Progenitor cell of endocrine pancreas (in vitro differentiated cells): ENCODE results near the gene HGF. TPM values are rescaled to one million over a fixed set of nuclear protein-coding genes. Genes with fewer than 3 reads are reported as not detected.

Experiments
- DNase-seq: peaks from one replicate; pipeline ENCODE4 v3.0.0; 2021; ENCODE audit warnings: low spot score; ENCODE audit not compliant: unreplicated experiment
- H3K27ac Mint-ChIP-seq: 2 replicates; pipeline ENCODE4 v1.8.0; 2021; ENCODE audit warnings: mild to moderate bottlenecking, moderate library complexity, mixed read lengths
- H3K27me3 Mint-ChIP-seq: 2 replicates; pipeline ENCODE4 v1.8.0; 2021; ENCODE audit warnings: mixed read lengths
- H3K36me3 Mint-ChIP-seq: 2 replicates; pipeline ENCODE4 v1.8.0; 2022; ENCODE audit warnings: mixed read lengths; ENCODE audit not compliant: insufficient read depth
- H3K4me1 Mint-ChIP-seq: 2 replicates; pipeline ENCODE4 v1.8.0; 2021; ENCODE audit warnings: low read depth, mixed read lengths
- H3K4me3 Mint-ChIP-seq: 2 replicates; pipeline ENCODE4 v1.8.0; 2021; ENCODE audit warnings: low read depth, mild to moderate bottlenecking, moderate library complexity, mixed read lengths
- H3K9me3 Mint-ChIP-seq: 2 replicates; pipeline ENCODE4 v1.8.0; 2021; ENCODE audit warnings: low read depth, mixed read lengths
- total RNA-seq: library from RNA; stranded (reverse); gene quantifications from 2 replicates; pipeline ENCODE4 v1.2.1, GENCODE V29; 2021
- TF ChIP-seq, protein P1 (sequence below): fragments of 200-600 bp; sonication (generic); IDR thresholded peaks from one replicate; pipeline ENCODE4 v1.5.0; 2021; ENCODE audit warnings: antibody characterized with exemption, mild to moderate bottlenecking; ENCODE audit not compliant: unreplicated experiment

HGF gene
- total RNA-seq, 1 donor from 2014 or later = not detected

DNA sequence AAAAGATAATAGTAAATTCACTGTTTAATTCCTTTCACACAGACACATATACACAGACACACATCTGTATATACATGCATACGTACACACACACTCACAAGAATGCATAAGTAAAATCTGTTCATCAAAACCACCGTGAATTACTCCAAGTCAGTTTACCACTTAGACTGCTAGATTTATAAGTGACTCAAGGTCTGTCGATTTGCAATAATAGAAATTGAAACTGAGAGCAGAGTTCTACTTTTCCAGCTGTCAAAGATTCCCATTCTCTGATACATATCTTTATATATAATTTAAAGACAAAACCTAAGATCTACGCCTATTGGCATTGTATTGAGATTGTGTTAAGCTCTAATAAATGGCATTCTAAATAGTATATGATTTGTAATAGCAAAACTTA lies 9.9 kb upstream of the HGF start:
- TF ChIP-seq, protein P1, sequence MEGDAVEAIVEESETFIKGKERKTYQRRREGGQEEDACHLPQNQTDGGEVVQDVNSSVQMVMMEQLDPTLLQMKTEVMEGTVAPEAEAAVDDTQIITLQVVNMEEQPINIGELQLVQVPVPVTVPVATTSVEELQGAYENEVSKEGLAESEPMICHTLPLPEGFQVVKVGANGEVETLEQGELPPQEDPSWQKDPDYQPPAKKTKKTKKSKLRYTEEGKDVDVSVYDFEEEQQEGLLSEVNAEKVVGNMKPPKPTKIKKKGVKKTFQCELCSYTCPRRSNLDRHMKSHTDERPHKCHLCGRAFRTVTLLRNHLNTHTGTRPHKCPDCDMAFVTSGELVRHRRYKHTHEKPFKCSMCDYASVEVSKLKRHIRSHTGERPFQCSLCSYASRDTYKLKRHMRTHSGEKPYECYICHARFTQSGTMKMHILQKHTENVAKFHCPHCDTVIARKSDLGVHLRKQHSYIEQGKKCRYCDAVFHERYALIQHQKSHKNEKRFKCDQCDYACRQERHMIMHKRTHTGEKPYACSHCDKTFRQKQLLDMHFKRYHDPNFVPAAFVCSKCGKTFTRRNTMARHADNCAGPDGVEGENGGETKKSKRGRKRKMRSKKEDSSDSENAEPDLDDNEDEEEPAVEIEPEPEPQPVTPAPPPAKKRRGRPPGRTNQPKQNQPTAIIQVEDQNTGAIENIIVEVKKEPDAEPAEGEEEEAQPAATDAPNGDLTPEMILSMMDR = no peak
- Mint-ChIP-seq H3K27me3 (no peaks in the 10 kb centered on the region), H3K4me3 (no peak overlapping the region), H3K36me3 (no peaks in the 10 kb centered on the region), H3K4me1 (peaks cover 6% of the 10 kb centered on the region), H3K9me3 (no peaks in the 10 kb centered on the region), H3K27ac (no peak overlapping the region)
- no peak for DNase-seq

DNA sequence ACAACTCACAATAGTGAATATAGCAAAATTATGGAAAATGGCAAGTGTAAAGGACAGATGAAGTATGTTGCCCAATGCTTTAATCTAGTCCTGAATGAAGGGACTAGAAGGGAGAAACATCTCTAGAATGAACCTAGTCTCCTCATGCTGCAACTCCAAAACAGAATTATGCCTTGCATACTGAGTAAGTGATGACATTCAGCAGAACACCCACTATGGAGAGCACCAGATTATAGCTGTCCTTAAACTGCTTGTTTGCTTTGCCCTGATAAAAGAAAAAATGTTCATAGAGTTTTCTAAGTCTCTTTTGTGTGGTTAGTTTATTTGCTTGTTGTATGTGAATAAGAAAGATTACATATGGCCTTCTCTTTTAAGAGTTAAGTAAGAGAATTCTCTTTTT lies 7.8 kb upstream of the HGF start:
- Mint-ChIP-seq H3K4me1 (peaks cover 6% of the 10 kb centered on the region), H3K27me3 (no peaks in the 10 kb centered on the region), H3K9me3 (no peaks in the 10 kb centered on the region), H3K36me3 (no peaks in the 10 kb centered on the region), H3K27ac (no peak overlapping the region), H3K4me3 (no peak overlapping the region)
- DNase-seq = no peak
- TF ChIP-seq, protein P1 = no peak

DNA sequence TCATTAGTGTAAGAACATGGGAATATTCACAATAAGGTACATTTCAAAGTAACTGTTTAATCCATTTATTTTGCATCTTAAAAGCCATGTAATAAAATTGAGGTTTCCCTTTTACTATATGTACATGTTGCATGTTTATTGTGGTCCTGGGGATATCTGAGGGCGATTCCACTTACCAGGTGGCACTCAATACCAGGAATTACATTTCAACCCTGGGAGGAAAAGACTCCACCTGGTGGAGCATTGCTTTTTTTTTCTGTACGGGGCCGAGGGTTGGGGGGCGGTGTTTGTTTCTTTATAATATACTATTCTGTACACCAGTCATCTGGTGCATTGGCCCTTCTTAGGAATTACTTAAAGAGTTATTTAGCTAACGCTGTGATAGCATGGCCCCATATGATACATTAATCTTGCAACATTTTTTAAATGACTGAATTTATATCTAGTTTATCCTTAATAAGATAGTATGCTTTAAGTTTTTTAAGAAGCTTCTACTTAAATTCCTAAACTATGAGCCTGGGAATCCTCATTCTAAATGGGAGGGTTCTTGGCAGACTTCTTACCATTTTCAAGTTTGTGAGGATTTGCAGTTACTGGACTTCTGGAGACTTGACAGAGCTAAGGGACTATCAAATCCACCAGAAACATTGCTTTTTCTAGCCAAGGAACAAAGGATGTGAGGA lies 7.2 kb upstream of the HGF start:
- peaks cover 6% of the 10 kb centered on the region for H3K4me1 Mint-ChIP-seq
- H3K4me3 Mint-ChIP-seq = no peak overlapping the region
- H3K27me3 Mint-ChIP-seq = no peaks in the 10 kb centered on the region
- no peaks in the 10 kb centered on the region for H3K36me3 Mint-ChIP-seq
- no peak overlapping the region for H3K27ac Mint-ChIP-seq
- no peaks in the 10 kb centered on the region for H3K9me3 Mint-ChIP-seq
- TF ChIP-seq, protein P1 = no peak
- DNase-seq = no peak

DNA sequence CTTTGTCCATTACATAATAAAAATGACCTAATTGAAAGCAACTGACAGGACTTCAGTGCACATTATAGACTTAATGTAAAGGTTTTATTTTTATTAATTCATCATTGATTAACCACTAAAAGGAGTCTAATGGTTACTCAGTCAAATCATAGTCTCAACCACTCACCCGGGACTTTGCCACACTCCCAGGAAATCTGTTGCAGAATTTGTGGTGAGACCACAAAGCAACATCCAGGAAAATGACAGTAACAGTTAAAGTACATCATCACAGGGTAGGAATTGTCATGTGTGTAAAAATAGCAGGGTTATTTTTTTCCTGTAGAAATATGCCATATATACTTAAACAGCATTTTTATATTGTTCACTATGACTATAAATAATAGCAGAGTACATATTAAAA lies 6.3 kb upstream of the HGF start:
- DNase-seq = no peak
- no peak overlapping the region for H3K27ac Mint-ChIP-seq
- H3K36me3 Mint-ChIP-seq = no peaks in the 10 kb centered on the region
- H3K4me1 Mint-ChIP-seq = peaks cover 4% of the 10 kb centered on the region
- H3K4me3 Mint-ChIP-seq = no peak overlapping the region
- H3K27me3 Mint-ChIP-seq = peaks cover 3% of the 10 kb centered on the region
- TF ChIP-seq, protein P1 = no peak
- no peaks in the 10 kb centered on the region for H3K9me3 Mint-ChIP-seq

DNA sequence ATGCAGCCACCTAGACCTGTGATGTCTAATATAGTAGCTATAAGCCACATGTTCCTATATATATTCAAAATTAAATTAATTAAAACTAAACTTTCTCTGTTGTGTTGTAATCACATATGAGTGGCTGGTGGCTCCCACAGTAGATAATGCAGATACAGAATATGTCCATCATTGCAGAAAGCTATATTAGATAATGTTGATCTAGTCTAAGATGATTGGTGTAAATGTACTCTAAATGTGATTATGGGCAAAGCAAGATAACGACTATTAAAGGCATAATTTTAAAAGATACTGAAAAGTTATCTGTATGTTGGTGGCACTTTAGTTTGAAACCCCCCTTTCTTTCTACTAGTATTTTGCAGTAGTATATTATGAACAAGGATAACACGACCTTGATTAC lies 5.7 kb upstream of the HGF start:
- TF ChIP-seq, protein P1 = no peak
- Mint-ChIP-seq H3K27ac (no peak overlapping the region), H3K4me1 (no peaks in the 10 kb centered on the region), H3K36me3 (no peaks in the 10 kb centered on the region), H3K9me3 (no peaks in the 10 kb centered on the region), H3K27me3 (peaks cover 3% of the 10 kb centered on the region), H3K4me3 (no peak overlapping the region)
- no peak for DNase-seq
